Lower lobe of right lung (tissue), 2 donors: ENCODE results near the gene VAT1L. TPM values are rescaled to one million over a fixed set of nuclear protein-coding genes. Genes with fewer than 3 reads are reported as not detected.
A peak's percentile ranks its signal among the peaks of the same experiment; 100 is the strongest.

Source experiments
- ATAC-seq, 2 donors: fragments of 200-7000 bp; cut with Tn5 transposase; one replicate each; pipeline ENCODE4 v1.9.1; 2020 to 2022; ENCODE audit warnings: mild to moderate bottlenecking in 2 of 2, moderate library complexity in 2 of 2
- DNase-seq: peaks from one replicate; pipeline ENCODE4 v3.0.0-alpha.2; 2020
- H3K27ac ChIP-seq: fragments of 200-600 bp; one replicate; pipeline ENCODE4 v1.8.0; 2022
- H3K27me3 ChIP-seq: fragments of 200-600 bp; one replicate; pipeline ENCODE4 v1.8.0; 2022; ENCODE audit warnings: low read depth
- H3K36me3 ChIP-seq: fragments of 200-600 bp; one replicate; pipeline ENCODE4 v1.8.0; 2022; ENCODE audit warnings: mild to moderate bottlenecking
- H3K4me1 ChIP-seq: fragments of 200-600 bp; one replicate; pipeline ENCODE4 v1.8.0; 2022
- H3K4me3 ChIP-seq: fragments of 200-600 bp; one replicate; pipeline ENCODE4 v1.8.0; 2022; ENCODE audit warnings: mild to moderate bottlenecking
- H3K9me3 ChIP-seq: fragments of 200-600 bp; one replicate; pipeline ENCODE4 v1.8.0; 2022
- CTCF ChIP-seq: fragments of 200-600 bp; IDR thresholded peaks from one replicate; pipeline ENCODE4 v1.8.0; 2022; ENCODE audit warnings: antibody characterized with exemption, mild to moderate bottlenecking
- intact Hi-C: fragments of 100-400 bp; cut with DNase I; formaldehyde crosslinking; loops from one replicate; pipeline ENCODE4 v1.11.0; 2022
- long read RNA-seq: library from polyadenylated mRNA; unstranded; transcript quantifications from one replicate; pipeline ENCODE4 v2.0.0, GENCODE V29; 2021
- total RNA-seq: library from RNA; stranded (reverse); fragmentation: NEBNext Ultra II Directional; extraction: Animal tissue kit (Norgen Biotek cat#: 25700); gene quantifications from one replicate; pipeline ENCODE4 v1.2.1, GENCODE V29; 2021
- donor health status: DM: no; HTN: yes; CAD: no; lungs with severe emphysema.

The VAT1L gene, protein sequence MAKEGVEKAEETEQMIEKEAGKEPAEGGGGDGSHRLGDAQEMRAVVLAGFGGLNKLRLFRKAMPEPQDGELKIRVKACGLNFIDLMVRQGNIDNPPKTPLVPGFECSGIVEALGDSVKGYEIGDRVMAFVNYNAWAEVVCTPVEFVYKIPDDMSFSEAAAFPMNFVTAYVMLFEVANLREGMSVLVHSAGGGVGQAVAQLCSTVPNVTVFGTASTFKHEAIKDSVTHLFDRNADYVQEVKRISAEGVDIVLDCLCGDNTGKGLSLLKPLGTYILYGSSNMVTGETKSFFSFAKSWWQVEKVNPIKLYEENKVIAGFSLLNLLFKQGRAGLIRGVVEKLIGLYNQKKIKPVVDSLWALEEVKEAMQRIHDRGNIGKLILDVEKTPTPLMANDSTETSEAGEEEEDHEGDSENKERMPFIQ
- 0.38 TPM for total RNA-seq
- long read RNA-seq, partial matches to known transcripts: 0 of 4 reads
- long read RNA-seq, other reads (novel, unspliced or antisense): 3 of 4 reads

- no peak for TF ChIP-seq CTCF
- peaks cover 46% of the 10 kb centered on the region for H3K27me3 ChIP-seq
- intact Hi-C loops: loop anchor here (10.0 kb wide), 1 partner anchor 114 kb away; no protein-coding TSS in a partner anchor
- H3K9me3 ChIP-seq: no peaks in the 10 kb centered on the region
- H3K4me3 ChIP-seq: peak within 1 kb of the TSS; percentile 54
- H3K27ac ChIP-seq: no peak within 1 kb of the TSS
- ATAC-seq (peak; percentile 63 to 77), DNase-seq (no peak)
- H3K36me3 ChIP-seq: no peaks in the 10 kb centered on the region
- H3K4me1 ChIP-seq: peaks cover 16% of the 10 kb centered on the region
Measured at GRCh38 chr16:77788181-77789084, at the start of gene VAT1L. Gene VAT1L, plus strand, starts transcription at chr16:77788564. Its CDS starts 119 bp downstream, at chr16:77788683.

DNA sequence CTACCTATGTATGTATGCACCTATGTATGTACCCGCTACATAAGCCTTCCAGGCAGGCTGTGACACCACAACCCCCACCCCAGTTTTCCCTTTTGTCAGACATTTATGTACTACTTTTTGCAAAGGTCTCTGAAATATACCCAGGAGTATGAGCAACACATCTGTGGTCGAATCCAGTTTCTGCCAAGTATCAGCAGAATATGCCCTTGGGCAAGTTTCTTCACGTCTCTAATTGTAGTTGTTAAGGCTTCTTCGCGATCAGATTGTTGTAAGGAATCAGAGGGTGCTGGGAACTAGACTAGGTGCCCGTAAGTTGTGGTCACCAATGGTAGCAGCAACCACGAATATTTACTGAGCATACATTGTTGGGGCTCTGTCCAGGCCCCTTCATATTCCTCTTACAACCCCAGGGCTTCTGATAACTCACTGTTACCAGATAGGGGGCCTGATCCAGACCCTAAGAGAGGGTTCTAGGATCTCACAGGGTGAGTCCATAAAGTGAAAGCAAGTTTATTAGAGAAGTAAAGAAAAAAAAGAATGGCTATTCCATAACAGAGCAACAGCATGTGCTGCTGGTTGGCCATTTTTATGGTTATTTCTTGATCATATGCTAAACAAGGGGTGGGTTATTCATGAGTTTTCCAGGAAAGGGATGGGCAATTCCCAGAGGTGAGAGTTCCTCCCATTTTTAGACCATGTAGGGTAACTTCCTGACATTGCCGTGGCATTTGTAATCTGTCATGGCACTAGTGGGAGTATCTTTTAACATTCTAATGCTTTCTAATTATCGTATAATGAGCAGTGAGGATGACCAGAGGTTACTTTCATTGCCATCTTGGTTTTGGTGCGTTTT lies 49.4 kb upstream of the VAT1L start:
- Histone ChIP-seq H3K9me3 (no peaks in the 10 kb centered on the region), H3K27me3 (no peaks in the 10 kb centered on the region), H3K4me3 (no peak overlapping the region), H3K27ac (no peak overlapping the region), H3K36me3 (no peaks in the 10 kb centered on the region), H3K4me1 (no peaks in the 10 kb centered on the region)
- ATAC-seq (no peak), DNase-seq (no peak)
- TF ChIP-seq CTCF: no peak
- intact Hi-C loops: no loop called here

DNA sequence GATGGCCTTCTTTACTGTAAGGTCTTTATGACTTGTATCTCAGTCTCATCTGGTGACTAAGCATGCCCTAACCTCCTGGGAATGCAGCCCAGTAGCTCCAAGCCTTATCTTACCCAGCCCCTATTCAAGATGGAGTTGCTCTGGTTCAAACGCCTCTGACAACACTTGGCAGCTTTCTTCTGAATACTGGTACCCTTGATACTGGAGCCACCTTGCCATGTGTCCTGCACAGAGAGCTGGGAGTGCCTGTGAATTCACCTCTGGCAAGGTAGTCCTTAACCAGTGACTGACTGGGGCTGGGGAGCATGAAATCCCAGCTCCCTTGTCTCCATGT lies 48.8 kb upstream of the VAT1L start:
- ATAC-seq: no peak
- Histone ChIP-seq H3K4me3 (no peak overlapping the region), H3K4me1 (no peaks in the 10 kb centered on the region), H3K27me3 (no peaks in the 10 kb centered on the region), H3K36me3 (no peaks in the 10 kb centered on the region), H3K9me3 (no peaks in the 10 kb centered on the region), H3K27ac (no peak overlapping the region)
- intact Hi-C loops: no loop called here
- TF ChIP-seq CTCF: no peak
- DNase-seq: no peak

DNA sequence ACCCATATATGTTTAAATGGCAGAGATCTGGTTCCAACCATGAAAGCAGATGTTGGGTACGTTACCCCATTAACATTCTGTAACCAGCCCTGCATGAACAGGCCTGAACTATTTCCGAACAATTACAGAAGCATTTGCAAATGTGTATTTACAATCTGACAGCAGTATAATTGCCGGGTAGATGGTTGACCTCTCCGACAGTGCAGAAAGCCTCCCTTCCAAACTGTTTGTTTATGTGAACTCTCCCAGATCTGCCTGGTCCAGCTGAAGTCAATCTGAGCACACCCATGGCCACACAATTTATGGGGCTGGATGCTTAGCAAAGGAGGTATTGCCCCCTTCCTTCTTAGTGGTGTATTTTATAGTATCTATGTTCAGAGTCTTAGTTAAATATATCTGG lies 44.2 kb upstream of the VAT1L start:
- no peak overlapping the region for H3K27ac ChIP-seq
- no peak for ATAC-seq
- TF ChIP-seq CTCF: no peak
- no peaks in the 10 kb centered on the region for H3K36me3 ChIP-seq
- no peaks in the 10 kb centered on the region for H3K4me1 ChIP-seq
- intact Hi-C loops: no loop called here
- no peak for DNase-seq
- H3K27me3 ChIP-seq: no peaks in the 10 kb centered on the region
- H3K4me3 ChIP-seq: no peak overlapping the region
- H3K9me3 ChIP-seq: no peaks in the 10 kb centered on the region

DNA sequence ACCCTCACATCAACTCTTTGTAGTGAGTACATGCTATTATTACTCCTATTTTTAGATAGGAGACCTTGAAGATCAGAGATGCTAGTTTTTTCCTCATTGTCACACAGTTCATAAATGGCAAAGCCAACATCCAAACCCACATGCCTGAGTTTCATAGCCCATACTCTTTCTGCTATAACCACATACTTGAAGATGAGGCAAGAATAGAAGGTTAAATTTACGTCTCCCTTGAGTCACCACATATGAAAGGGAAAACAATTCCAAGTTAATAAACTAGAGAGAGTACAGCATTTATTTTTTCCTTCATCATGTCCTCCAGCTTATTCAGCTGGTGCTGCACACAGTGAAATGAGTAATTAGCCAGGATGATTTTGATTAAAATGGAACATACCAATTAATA lies 42.4 kb upstream of the VAT1L start:
- no peaks in the 10 kb centered on the region for H3K9me3 ChIP-seq
- no peak overlapping the region for H3K4me3 ChIP-seq
- DNase-seq (no peak), ATAC-seq (no peak)
- no peaks in the 10 kb centered on the region for H3K36me3 ChIP-seq
- no peak overlapping the region for H3K27ac ChIP-seq
- H3K27me3 ChIP-seq: no peaks in the 10 kb centered on the region
- no peak for TF ChIP-seq CTCF
- no peaks in the 10 kb centered on the region for H3K4me1 ChIP-seq
- intact Hi-C loops: no loop called here
